ENCODE results near the gene RAB29. TPM values are rescaled to one million over a fixed set of nuclear protein-coding genes. Genes with fewer than 3 reads are reported as not detected.

Gene RAB29
- total RNA-seq, 2 donors from 2014 or later: 7.6 to 11.2 TPM

- DNase-seq (no peak), ATAC-seq (no peak)
- 68 to 72% methylated on average over 3 of the region's 3 CpGs for WGBS, 2 donors
These were observed 8.0 kb downstream of the RAB29 start for GRCh38 chr1:205767248-205767647.

DNA sequence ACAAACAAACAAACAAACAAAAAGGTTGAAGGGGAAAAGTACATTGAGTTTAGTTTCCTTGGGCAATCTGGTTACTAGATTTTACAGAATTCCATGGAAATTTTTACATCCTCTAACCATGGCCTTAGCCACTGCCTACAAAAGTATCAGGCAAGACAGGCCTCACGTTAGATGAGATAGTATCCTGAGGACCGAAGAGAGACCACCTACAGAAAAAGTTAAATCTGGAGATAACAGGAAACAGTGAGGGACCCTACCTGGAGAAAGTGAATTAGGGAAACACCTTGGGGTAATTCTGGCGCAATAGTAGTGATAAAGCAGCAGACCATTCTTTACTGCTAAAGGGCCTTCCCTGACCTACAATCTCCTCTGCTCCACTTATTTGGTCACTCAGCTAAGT, 8.7 kb downstream of the RAB29 start:
- ATAC-seq (no peak), DNase-seq (no peak)
- no peak overlapping the region for H3K27ac ChIP-seq
- no peaks in the 10 kb centered on the region for H3K9me3 ChIP-seq
- TF ChIP-seq POLR2A (IDR thresholded peaks at IDR 0.05): no peak
- TF ChIP-seq, protein P1, sequence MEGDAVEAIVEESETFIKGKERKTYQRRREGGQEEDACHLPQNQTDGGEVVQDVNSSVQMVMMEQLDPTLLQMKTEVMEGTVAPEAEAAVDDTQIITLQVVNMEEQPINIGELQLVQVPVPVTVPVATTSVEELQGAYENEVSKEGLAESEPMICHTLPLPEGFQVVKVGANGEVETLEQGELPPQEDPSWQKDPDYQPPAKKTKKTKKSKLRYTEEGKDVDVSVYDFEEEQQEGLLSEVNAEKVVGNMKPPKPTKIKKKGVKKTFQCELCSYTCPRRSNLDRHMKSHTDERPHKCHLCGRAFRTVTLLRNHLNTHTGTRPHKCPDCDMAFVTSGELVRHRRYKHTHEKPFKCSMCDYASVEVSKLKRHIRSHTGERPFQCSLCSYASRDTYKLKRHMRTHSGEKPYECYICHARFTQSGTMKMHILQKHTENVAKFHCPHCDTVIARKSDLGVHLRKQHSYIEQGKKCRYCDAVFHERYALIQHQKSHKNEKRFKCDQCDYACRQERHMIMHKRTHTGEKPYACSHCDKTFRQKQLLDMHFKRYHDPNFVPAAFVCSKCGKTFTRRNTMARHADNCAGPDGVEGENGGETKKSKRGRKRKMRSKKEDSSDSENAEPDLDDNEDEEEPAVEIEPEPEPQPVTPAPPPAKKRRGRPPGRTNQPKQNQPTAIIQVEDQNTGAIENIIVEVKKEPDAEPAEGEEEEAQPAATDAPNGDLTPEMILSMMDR (IDR thresholded peaks at IDR 0.05): no peak
- H3K36me3 ChIP-seq (replicated peaks in 1 of 2; ENCODE audit: insufficient read depth in 1 of 2, low read depth in 2 of 2): no peaks in the 10 kb centered on the region
- WGBS, 2 donors: 80 to 88% methylated on average over 3 of the region's 3 CpGs
- no peaks in the 10 kb centered on the region for H3K4me1 ChIP-seq
- H3K4me3 ChIP-seq: no peak overlapping the region
- intact Hi-C loops (cut with DNase I): no loop called here
- no peaks in the 10 kb centered on the region for H3K27me3 ChIP-seq

More at GRCh38 chr1:205767248-205767647, 8.0 kb downstream of the RAB29 start:
- H3K36me3 ChIP-seq (replicated peaks in 1 of 2; ENCODE audit: insufficient read depth in 1 of 2, low read depth in 2 of 2): no peaks in the 10 kb centered on the region
- H3K4me1 ChIP-seq: no peaks in the 10 kb centered on the region
- no peak overlapping the region for H3K27ac ChIP-seq
- no peak overlapping the region for H3K4me3 ChIP-seq
- intact Hi-C loops (cut with DNase I): no loop called here
- H3K9me3 ChIP-seq: no peaks in the 10 kb centered on the region
- H3K27me3 ChIP-seq: no peaks in the 10 kb centered on the region
- TF ChIP-seq POLR2A (IDR thresholded peaks at IDR 0.05): no peak
- TF ChIP-seq, protein P1 (IDR thresholded peaks at IDR 0.05): no peak

- WGBS, 2 donors: 69 to 72% methylated on average over 5 of the region's 5 CpGs
- intact Hi-C loops (cut with DNase I): no loop called here
- DNase-seq (no peak), ATAC-seq (no peak)
- H3K4me1 ChIP-seq: no peaks in the 10 kb centered on the region
- H3K9me3 ChIP-seq: no peaks in the 10 kb centered on the region
- H3K27ac ChIP-seq: no peak overlapping the region
- no peak overlapping the region for H3K4me3 ChIP-seq
- H3K27me3 ChIP-seq: no peaks in the 10 kb centered on the region
- H3K36me3 ChIP-seq (replicated peaks in 1 of 2; ENCODE audit: insufficient read depth in 1 of 2, low read depth in 2 of 2): no peaks in the 10 kb centered on the region
- TF ChIP-seq, protein P1 (IDR thresholded peaks at IDR 0.05): no peak
- no peak for TF ChIP-seq POLR2A (IDR thresholded peaks at IDR 0.05)
These were observed 9.2 kb downstream of the RAB29 start for GRCh38 chr1:205766038-205766437.

- no peaks in the 10 kb centered on the region for H3K27me3 ChIP-seq
- TF ChIP-seq, protein P1 (IDR thresholded peaks at IDR 0.05): no peak
- no peak for TF ChIP-seq POLR2A (IDR thresholded peaks at IDR 0.05)
- no peaks in the 10 kb centered on the region for H3K9me3 ChIP-seq
- DNase-seq (no peak), ATAC-seq (no peak)
- no peaks in the 10 kb centered on the region for H3K4me1 ChIP-seq
- intact Hi-C loops (cut with DNase I): no loop called here
- H3K27ac ChIP-seq: no peak overlapping the region
- no peak overlapping the region for H3K4me3 ChIP-seq
- 89 to 95% methylated on average over 2 of the region's 2 CpGs for WGBS, 2 donors
- no peaks in the 10 kb centered on the region for H3K36me3 ChIP-seq (replicated peaks in 1 of 2; ENCODE audit: insufficient read depth in 1 of 2, low read depth in 2 of 2)
These were observed 10.7 kb downstream of the RAB29 start for GRCh38 chr1:205764578-205764977.

- intact Hi-C loops (cut with DNase I): no loop called here
- no peak for TF ChIP-seq POLR2A (IDR thresholded peaks at IDR 0.05)
- TF ChIP-seq, protein P1 (IDR thresholded peaks at IDR 0.05): no peak
- Histone ChIP-seq H3K4me1 (no peaks in the 10 kb centered on the region), H3K36me3 (replicated peaks in 1 of 2; ENCODE audit: insufficient read depth in 1 of 2, low read depth in 2 of 2) (no peaks in the 10 kb centered on the region), H3K27me3 (no peaks in the 10 kb centered on the region), H3K9me3 (no peaks in the 10 kb centered on the region), H3K27ac (no peak overlapping the region), H3K4me3 (no peak overlapping the region)
- no peak for ATAC-seq
- no peak for DNase-seq
These were observed 11.3 kb downstream of the RAB29 start for GRCh38 chr1:205763980-205764379.

Measured in body of pancreas (tissue), 4 donors.